Measurements from ENCODE around the gene SHC3. TPM values are rescaled to one million over a fixed set of nuclear protein-coding genes. Genes with fewer than 3 reads are reported as not detected.

The SHC3 gene
- polyA plus RNA-seq, 1 donor from 2014 or later = not detected

DNA sequence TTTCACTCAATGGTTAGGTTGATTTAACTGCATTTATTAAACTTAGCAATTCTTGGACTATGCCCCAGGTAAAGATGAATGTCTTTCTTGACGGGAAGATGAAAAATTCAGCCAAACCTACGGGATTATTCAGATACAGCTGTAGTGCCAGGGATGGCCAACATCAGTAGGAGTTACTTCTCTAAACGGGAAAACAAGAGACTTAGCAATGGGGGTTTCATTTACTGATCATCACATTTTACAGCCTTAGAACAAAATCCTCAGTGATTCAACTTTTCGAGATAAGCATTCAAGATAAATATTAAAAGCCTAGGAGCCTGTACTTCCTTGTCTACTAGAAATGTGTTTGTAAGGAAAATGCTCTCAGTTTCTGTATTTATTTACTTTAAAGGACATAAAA, 141.3 kb downstream of the SHC3 start:
- H3K27ac Mint-ChIP-seq = no peak overlapping the region
- no peak overlapping the region for H3K4me3 Mint-ChIP-seq
- peaks cover 6% of the 10 kb centered on the region for H3K27me3 Mint-ChIP-seq
- H3K9me3 Mint-ChIP-seq = no peaks in the 10 kb centered on the region
- no peaks in the 10 kb centered on the region for H3K36me3 Mint-ChIP-seq
- H3K4me1 Mint-ChIP-seq = peaks cover 0 to 4% (median 1%) of the 10 kb centered on the region in 3 donors

- Mint-ChIP-seq H3K27me3 (peaks cover 6% of the 10 kb centered on the region), H3K36me3 (no peaks in the 10 kb centered on the region), H3K4me1 (peaks cover 0 to 4% (median 1%) of the 10 kb centered on the region in 3 donors), H3K27ac (no peak overlapping the region), H3K4me3 (no peak overlapping the region), H3K9me3 (no peaks in the 10 kb centered on the region)
Measured at GRCh38 chr9:89036891-89037290, 141.7 kb downstream of the SHC3 start.

DNA sequence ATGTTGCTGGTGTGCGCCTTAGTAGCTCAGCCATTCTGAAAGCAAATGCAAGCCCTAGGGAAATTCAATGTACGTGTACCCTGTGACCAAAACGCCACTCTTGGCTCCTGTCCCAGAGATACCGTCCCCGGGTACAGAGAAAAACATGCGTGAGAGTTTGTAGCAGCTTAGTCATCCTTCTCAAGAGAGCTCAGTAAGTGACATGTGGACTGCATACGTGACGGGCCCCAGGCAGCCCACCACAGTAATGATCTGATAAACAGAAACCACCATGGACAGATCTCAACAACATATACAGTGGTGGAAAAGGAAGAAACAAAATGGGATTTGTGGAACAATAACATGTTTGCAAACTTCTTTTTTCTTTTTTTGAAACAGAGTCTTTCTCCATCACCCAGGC, 142.2 kb downstream of the SHC3 start:
- H3K4me3 Mint-ChIP-seq = peak overlapping the region in 1 of 4 donors; percentile 10
- no peaks in the 10 kb centered on the region for H3K36me3 Mint-ChIP-seq
- H3K27me3 Mint-ChIP-seq = peaks cover 8% of the 10 kb centered on the region
- H3K9me3 Mint-ChIP-seq = peaks cover 0 to 3% (median 1%) of the 10 kb centered on the region in 3 donors
- H3K4me1 Mint-ChIP-seq = peaks cover 0 to 4% (median 0%) of the 10 kb centered on the region in 3 donors
- no peak overlapping the region for H3K27ac Mint-ChIP-seq

- Mint-ChIP-seq H3K36me3 (no peaks in the 10 kb centered on the region), H3K4me1 (peaks cover 0 to 4% (median 0%) of the 10 kb centered on the region in 3 donors), H3K9me3 (peaks cover 7 to 22% (median 9%) of the 10 kb centered on the region in 3 donors), H3K4me3 (no peak overlapping the region), H3K27ac (no peak overlapping the region), H3K27me3 (peaks cover 9% of the 10 kb centered on the region)
Measured at GRCh38 chr9:89032661-89033060, 146.0 kb downstream of the SHC3 start.

DNA sequence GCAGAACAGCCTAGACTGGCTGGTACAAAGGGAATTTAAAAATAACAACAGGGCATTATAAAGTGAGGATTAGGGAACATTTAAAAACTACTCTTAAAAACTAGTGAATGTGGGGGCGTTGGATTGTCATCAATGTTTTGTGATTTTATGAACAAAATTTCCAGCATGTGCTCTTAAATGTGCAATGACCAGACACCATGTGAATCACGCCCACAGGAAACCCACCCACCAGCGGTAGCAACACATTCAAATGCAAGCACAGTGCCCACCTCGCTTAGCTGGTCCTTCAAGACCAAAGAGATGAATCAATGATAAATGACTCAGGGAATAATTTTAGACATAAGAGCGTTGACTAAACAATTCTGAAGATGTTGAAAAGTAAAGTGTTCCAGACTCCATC, 146.4 kb downstream of the SHC3 start:
- Mint-ChIP-seq H3K36me3 (no peaks in the 10 kb centered on the region), H3K4me1 (peaks cover 0 to 4% (median 0%) of the 10 kb centered on the region in 3 donors), H3K9me3 (peaks cover 7 to 22% (median 9%) of the 10 kb centered on the region in 3 donors), H3K27ac (no peak overlapping the region), H3K27me3 (peaks cover 8% of the 10 kb centered on the region), H3K4me3 (no peak overlapping the region)

- Mint-ChIP-seq H3K36me3 (peaks cover 2% of the 10 kb centered on the region), H3K4me1 (no peaks in the 10 kb centered on the region), H3K9me3 (peaks cover 7 to 22% (median 9%) of the 10 kb centered on the region in 3 donors), H3K27me3 (peaks cover 3% of the 10 kb centered on the region), H3K27ac (no peak overlapping the region), H3K4me3 (no peak overlapping the region)
Measured at GRCh38 chr9:89029788-89030187, 148.8 kb downstream of the SHC3 start.

GRCh38 chr9:89026876-89027275, 151.7 kb downstream of the SHC3 start:
- Mint-ChIP-seq H3K4me3 (no peak overlapping the region), H3K27ac (no peak overlapping the region), H3K9me3 (peaks cover 7 to 22% (median 9%) of the 10 kb centered on the region in 3 donors), H3K36me3 (peaks cover 2% of the 10 kb centered on the region), H3K27me3 (peaks cover 3% of the 10 kb centered on the region), H3K4me1 (no peaks in the 10 kb centered on the region)

- Mint-ChIP-seq H3K27ac (no peak overlapping the region), H3K9me3 (peaks cover 6 to 12% (median 7%) of the 10 kb centered on the region in 3 donors), H3K4me3 (no peak overlapping the region), H3K27me3 (peaks cover 3% of the 10 kb centered on the region), H3K36me3 (peaks cover 2% of the 10 kb centered on the region), H3K4me1 (no peaks in the 10 kb centered on the region)
Measured at GRCh38 chr9:89025553-89025952, 153.1 kb downstream of the SHC3 start.

DNA sequence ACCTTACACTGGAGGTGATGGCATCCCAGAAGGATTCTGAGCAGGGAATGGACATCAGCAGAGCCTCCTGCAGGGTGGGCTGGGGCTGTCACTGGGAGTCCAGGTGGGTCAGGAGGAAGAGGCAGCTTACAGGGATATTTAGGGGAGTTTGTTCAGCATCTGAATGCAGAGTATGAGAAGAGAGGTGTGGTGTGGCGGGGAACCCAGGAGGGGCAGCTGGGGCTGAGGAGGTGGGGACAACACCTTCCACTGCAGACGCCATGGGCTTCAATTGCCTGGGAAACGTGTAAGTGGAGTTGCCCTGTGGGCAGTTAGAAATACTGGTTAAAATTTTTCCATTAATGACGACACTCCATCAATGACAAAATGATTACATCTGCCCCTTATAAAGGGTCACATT, 153.9 kb downstream of the SHC3 start:
- peaks cover 3 to 6% (median 6%) of the 10 kb centered on the region in 3 donors for H3K9me3 Mint-ChIP-seq
- peaks cover 2% of the 10 kb centered on the region for H3K36me3 Mint-ChIP-seq
- H3K4me3 Mint-ChIP-seq = no peak overlapping the region

GRCh38 chr9:89023740-89024139, 154.9 kb downstream of the SHC3 start:
- H3K9me3 Mint-ChIP-seq = peaks cover 0 to 2% (median 0%) of the 10 kb centered on the region in 3 donors
- no peak overlapping the region for H3K4me3 Mint-ChIP-seq
- peaks cover 2% of the 10 kb centered on the region for H3K36me3 Mint-ChIP-seq
- peaks cover 3% of the 10 kb centered on the region for H3K27me3 Mint-ChIP-seq
- no peaks in the 10 kb centered on the region for H3K4me1 Mint-ChIP-seq
- H3K27ac Mint-ChIP-seq = no peak overlapping the region

More for the DNA sequence above, 153.9 kb downstream of the SHC3 start:
- Mint-ChIP-seq H3K27ac (no peak overlapping the region), H3K27me3 (peaks cover 3% of the 10 kb centered on the region), H3K4me1 (no peaks in the 10 kb centered on the region)

DNA sequence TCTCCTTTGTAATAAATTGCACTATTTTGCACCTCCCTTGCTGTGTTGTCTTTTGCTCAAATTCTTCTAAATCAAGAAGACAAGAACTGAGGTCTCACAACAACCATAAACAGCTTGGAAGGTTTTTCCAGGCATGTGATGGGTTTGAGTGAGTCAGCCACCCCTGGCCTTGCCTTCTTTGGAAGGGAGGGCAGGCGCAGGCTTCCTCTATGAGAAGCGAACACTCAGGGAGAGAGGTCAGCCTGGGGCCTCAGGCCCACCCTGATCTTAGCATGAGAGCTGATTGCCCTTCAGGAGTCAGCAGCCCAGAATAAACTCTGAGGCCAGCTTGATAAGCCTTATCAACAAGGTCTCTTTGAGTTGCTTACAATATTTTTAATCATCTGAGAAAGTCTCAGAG, 155.7 kb downstream of the SHC3 start:
- Mint-ChIP-seq H3K27me3 (peaks cover 3% of the 10 kb centered on the region), H3K4me3 (no peak overlapping the region), H3K27ac (no peak overlapping the region), H3K4me1 (no peaks in the 10 kb centered on the region), H3K9me3 (no peaks in the 10 kb centered on the region), H3K36me3 (peaks cover 2% of the 10 kb centered on the region)

GRCh38 chr9:89022001-89022759, 156.4 kb downstream of the SHC3 start:
- Mint-ChIP-seq H3K9me3 (no peaks in the 10 kb centered on the region), H3K4me1 (no peaks in the 10 kb centered on the region), H3K4me3 (no peak overlapping the region), H3K27ac (no peak overlapping the region), H3K36me3 (peaks cover 2% of the 10 kb centered on the region), H3K27me3 (peaks cover 3% of the 10 kb centered on the region)

DNA sequence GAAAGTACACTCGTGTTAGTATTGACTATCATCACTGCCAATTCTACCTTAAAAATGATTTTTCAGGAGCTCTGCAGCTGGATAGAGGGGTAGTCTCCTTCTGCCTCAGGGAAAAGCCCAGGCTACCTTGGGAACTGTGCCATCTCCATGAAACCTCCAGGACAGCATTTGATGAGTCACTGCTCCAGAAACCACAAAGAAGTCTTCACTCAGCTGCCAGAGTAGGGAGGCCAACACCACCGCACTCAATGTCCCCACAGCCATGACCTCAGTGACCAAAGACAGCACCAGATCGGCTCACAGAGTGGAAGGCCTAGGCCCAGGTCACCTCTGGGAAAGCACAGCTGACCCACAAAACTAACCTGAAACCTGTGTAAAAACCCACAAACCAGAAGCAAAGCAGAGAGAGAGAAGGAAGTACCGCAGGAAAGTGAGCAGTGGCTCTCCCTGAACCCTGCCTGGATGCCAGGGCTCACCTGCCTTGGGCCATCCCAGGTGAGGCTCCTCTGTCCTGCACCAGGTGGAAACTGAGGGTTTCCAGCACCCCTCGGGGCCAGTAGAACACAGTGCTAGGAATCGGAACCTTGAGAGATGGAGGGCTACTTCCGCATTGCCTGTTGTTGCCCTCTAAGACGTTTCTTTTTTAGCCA, 157.3 kb downstream of the SHC3 start:
- Mint-ChIP-seq H3K4me1 (no peaks in the 10 kb centered on the region), H3K9me3 (no peaks in the 10 kb centered on the region), H3K27me3 (peaks cover 3% of the 10 kb centered on the region), H3K27ac (no peak overlapping the region), H3K4me3 (no peak overlapping the region), H3K36me3 (peaks cover 2% of the 10 kb centered on the region)

GRCh38 chr9:89020754-89021153, 157.9 kb downstream of the SHC3 start:
- Mint-ChIP-seq H3K9me3 (no peaks in the 10 kb centered on the region), H3K36me3 (peaks cover 2% of the 10 kb centered on the region), H3K4me3 (no peak overlapping the region), H3K27ac (no peak overlapping the region), H3K27me3 (peaks cover 3% of the 10 kb centered on the region), H3K4me1 (no peaks in the 10 kb centered on the region)

DNA sequence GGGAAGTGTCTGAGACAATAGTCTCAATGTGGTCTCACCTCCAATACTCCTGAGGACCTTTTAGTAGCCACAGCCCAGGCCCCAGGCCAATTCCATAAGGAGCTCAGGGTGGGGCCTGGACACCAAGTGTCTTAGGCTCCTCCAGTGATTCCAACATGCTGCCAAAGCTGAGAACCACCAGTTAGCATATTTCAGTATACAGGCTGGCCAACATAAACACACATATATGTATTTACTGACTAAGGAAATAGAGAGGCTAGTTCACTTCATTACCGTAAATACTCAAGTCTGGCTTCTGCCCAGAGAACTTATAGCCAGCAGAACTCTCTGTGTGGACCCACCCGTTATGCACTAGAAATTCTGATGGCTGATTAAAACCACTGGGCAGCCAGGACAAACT, 163.3 kb downstream of the SHC3 start:
- Mint-ChIP-seq H3K36me3 (peaks cover 1% of the 10 kb centered on the region), H3K4me3 (no peak overlapping the region), H3K27ac (no peak overlapping the region), H3K9me3 (no peaks in the 10 kb centered on the region), H3K4me1 (peaks cover 0 to 2% (median 0%) of the 10 kb centered on the region in 3 donors), H3K27me3 (no peaks in the 10 kb centered on the region)
